D721Med (cell line): ENCODE results near the gene EPHB6.

Experiments used
- DNase-seq: peaks from one replicate; pipeline ENCODE4 v3.0.0; 2011; ENCODE audit warnings: low spot score; ENCODE audit not compliant: insufficient read length
- FAIRE-seq: peaks from 2 replicates; lab custom pipeline; 2011; peaks lifted over from hg19 to GRCh38; lab: Jason Lieb, UNC
- CTCF ChIP-seq: IDR thresholded peaks from 2 replicates; pipeline ENCODE4 v1.5.1; 2012; ENCODE audit warnings: mild to moderate bottlenecking, control low read depth; ENCODE audit not compliant: insufficient read depth; ENCODE audit errors: missing control alignments

The EPHB6 gene

GRCh38 chr7:142873871-142874270, 19.0 kb downstream of the EPHB6 start:
- FAIRE-seq (no peak), DNase-seq (no peak)
- TF ChIP-seq CTCF = no peak

DNA sequence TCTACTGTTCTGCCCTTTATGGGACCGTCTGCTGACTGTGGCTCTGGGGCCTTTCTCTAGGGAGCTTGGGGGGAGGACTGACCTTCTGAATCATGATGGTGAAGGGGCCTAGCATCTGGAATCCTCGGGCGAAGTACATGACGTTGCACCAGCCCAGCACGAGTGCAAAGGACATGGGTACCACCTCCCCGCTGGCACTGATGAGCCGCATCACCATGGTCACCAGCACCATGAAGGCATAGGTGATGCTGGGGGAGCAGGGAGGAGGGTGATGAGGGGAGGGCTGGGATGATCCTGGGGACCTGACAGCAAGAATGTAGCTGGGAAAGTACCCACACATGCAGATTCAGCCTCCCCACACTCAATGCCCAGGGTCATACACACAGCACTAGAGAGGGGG, 19.5 kb downstream of the EPHB6 start:
- DNase-seq = no peak
- no peak for FAIRE-seq
- TF ChIP-seq CTCF = no peak

DNA sequence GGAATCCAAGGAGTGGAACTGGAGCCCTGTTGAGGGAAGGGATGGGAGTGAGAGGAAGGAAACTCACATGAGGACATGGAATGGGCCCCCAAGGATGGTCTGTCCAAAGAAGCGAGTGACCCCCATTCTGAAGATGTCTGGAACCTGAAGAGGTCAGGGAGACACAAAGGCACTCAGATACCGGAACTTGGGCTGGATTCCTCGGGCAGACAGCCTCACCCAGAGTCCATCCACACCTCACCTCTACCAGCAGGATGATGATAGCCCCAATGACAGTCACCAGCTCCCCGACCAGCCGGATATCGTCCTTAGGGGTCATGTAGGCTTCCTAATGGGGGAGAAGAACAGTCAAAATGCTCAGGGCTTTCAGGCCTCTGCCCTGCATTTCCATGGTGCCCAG, 20.0 kb downstream of the EPHB6 start:
- DNase-seq = no peak
- no peak for TF ChIP-seq CTCF
- FAIRE-seq = no peak

DNA sequence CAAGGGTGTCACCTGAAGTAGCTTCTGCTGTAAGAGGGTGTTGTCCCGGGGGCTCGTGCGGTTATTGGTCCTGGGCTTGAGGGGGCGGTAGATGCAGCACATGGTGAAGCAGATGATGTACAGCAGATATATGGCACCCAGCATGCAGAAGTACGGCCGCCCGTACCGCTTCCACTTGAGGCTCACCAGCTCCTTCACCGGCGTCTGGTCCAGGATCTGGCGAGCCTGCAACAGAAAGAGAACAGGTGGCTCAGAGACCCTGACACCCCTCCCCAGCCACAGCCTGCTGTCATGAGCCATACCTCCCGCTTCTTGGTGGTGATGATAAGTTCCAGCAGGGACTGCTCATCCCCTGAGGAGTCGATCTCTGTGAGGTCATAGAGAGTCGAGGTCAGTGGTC, 20.6 kb downstream of the EPHB6 start:
- FAIRE-seq = no peak

DNA sequence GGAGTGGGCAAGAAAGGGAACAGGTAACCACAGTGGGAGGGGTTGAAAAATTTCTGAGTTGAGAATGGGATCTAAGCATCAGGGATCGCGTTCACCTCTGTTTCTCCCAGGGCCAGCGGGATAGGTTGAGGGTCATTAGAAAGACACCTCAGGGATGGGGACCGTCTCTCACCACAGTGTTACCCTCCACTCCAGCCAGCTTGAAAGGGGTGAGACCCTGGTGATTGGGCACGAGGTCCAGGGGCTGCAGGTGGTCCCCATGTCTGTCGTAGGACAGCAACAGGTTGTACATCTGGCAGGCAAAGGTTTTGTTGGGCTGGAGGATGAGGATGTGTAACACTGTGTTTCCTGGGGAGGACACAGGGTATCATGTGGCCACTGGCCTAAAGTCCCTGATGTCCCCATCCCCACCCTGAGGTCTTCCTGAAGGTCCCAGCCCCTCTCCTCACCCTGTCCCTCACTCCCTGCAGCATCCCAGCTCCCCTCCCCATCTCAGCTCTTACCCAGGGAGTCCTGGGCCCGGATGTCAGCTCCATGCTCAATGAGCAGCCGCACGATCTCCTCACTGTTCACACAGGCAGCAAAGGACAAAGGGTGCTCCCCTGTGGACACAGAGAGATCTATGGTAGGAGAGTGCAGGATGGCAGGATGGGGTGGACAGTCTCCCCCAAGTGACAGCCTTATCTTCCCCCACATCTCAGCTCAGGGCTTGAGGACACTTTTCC, 21.5 kb downstream of the EPHB6 start:
- no peak for TF ChIP-seq CTCF
- FAIRE-seq = no peak
- DNase-seq = no peak

More for the DNA sequence above, 20.6 kb downstream of the EPHB6 start:
- DNase-seq = no peak
- TF ChIP-seq CTCF = no peak

DNA sequence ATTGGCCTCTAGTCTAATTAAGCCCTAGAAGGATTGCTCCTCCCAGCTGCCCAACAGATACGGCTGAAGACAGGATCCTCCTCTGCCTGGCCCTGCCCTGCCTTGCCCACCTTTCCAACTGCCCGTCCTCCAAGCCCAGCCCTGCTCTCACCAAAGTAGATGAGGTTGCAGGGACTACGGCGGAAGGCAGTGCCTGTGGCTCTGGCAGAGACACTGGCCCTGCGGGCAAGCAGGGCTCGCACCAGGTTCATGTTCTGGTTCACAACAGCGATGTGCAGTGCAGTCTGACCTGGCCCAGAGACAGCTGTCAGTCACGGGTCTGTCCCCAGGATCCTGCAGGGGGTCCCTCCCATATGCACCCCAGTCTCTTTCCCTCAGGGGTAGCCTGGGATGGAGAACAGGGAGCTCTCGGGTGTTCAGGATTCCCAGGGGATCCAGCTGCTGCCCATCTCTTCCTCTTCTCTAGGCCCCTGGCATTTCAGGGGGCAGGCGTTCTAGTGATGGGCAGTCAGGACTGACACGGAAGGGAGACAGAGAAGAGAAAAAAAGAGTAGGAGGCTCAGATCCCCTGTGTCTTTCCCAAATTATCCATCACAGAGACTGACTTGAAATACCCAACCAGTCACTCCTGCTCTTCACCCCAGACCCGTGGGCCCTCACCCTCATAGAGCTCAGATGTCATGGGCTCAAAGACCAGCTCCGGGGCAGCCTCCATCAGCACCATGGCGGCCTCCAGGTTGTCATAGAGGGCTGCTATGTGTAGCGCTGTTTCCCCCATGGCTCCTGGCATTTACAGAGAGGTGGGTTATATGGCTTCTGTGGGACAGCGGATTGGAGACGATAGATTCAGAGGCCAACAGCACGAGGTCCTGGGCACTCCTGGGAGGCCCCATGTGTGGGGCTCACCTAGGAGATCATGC, 22.4 kb downstream of the EPHB6 start:
- FAIRE-seq (no peak), DNase-seq (no peak)
- no peak for TF ChIP-seq CTCF
